HPDE6-E6E7 (cell line): ENCODE results near the gene C1orf122.
"Not testable (repeated sequence)": the region's sequence is repeated elsewhere in the genome, so short reads cannot be mapped to it uniquely, and the experiment has no call there.

Source experiments
- DNase-seq: peaks from one replicate; pipeline ENCODE4 v3.0.0; 2011; ENCODE audit warnings: missing footprints; ENCODE audit errors: extremely low spot score

The C1orf122 gene

GRCh38 chr1:37807555-37808368 is at the start of gene C1orf122, which contains the start of gene YRDC:
Gene C1orf122 (plus strand): TSS chr1:37807790. CDS start chr1:37808405, 615 bp downstream.
Gene YRDC (minus strand): TSS chr1:37808208. CDS start chr1:37808180, 28 bp downstream.
- peak; percentile 96 for DNase-seq

GRCh38 chr1:37759451-37759850 is 48.1 kb upstream of the C1orf122 start:
- DNase-seq, result no peak

DNA sequence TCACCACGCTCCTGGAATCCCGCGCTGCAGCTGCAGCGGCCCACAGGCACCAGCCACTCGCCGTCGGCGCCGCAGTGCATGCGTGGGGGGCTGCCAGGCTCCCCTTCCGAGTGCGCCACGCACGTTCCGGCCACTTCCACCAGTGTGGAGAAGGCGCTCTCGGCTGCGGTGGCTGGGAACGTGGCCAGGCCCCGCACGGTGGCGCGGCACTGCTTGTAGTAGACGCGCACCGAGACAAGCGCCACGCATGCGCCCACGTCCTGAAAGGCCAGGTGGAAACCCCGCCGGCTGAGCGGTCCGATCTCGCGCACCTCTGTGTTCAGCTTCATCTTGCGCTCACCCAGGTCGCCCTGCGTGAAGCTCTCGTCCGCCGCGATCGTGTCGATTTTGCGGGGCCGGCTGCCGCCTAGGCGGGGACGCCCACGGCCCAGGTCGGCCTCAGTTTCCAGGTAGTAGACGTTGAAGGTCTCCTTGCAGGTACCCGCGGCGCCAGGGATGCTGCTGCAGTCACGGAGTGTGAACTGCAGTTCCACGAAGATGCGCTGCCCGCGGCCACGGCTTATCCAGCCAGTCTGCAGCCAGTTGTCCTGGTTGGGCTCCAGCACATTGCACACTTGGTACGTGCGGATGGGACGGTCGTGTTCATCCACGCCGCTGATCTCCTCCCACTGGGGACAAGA is 46.0 kb upstream of the C1orf122 start:
- no peak for DNase-seq

DNA sequence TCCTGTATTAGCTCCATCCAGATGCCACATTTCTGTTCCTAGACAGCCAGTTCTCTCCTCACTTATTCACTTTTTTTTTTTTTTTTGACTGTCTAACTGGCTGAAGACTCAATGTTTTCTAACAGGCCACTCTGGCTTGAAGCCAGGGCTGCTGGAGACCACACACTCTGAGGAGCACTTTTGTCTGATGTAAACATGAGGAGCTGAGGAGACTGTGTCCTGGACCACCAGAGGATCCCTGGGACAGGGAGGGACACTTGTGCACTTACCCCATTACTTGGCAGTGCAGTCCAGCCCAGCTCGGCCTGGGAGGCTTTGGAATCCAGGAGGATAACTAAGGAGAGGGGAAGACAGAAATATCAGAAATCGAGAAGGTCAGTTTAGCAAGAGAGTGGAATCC is 45.1 kb upstream of the C1orf122 start:
- DNase-seq, result no peak

- no peak for DNase-seq
Observed at GRCh38 chr1:37763791-37764413, 43.7 kb upstream of the C1orf122 start.

DNA sequence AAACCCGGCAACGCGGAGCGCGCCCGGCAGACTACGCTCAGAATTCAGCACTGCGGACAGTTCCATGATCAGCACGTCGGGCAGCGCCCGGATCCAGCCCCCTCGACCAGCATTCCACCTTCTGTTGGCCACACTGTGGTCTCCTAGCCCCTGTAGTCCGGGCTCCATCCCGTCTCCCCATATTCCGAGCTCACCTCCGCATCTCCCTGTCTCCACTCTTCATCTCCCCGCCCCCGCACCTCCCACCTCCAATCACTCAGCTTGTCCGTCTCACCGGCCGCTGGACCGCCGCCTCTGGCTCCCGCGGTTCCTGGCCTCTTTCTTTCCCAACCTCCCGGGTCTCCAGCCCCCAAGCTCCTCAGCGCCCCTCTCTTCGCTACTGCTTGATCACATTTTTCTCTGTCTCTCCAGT is 43.2 kb upstream of the C1orf122 start:
- DNase-seq, result no peak

GRCh38 chr1:37764888-37765441 is 42.6 kb upstream of the C1orf122 start, which contains the start of gene EPHA10:
Gene EPHA10 (minus strand): TSS chr1:37765120. CDS start chr1:37765066, 54 bp downstream.
- no peak for DNase-seq

DNA sequence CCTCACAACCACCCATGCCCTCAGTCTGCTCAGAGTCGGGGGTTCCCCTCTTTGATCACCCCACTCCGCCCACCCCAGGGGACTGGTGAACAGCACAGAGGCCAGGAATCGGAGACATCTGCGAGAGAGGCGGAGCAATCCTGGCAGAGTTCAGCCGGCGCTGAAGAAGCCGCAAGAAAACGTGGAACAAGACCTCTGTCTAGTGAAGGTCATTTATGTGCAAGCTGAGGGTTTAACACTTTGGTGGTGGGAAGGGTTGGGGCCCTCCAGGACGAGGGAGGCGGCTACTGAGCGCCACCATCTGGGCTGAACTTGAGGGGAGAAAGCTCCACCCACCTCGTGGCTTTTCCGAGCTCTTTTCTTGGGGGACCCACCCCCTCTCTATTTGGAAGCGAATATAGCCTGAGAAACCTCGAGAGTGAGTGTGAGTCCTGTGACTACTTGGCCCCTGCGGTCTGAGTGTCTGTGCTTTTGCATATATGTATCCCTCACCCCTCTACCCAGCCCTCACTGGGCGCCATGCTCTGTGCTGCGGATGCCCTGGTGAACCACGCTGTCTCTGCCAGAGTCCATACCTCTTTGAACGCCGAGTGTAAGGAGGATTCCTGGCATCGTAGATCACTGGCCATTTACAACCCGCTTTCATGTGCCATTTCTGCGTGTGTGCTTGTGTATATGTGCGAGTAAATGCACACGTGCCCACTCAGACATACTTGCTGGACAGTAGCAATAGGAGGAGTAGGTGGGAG is 41.5 kb upstream of the C1orf122 start:
- no peak for DNase-seq

DNA sequence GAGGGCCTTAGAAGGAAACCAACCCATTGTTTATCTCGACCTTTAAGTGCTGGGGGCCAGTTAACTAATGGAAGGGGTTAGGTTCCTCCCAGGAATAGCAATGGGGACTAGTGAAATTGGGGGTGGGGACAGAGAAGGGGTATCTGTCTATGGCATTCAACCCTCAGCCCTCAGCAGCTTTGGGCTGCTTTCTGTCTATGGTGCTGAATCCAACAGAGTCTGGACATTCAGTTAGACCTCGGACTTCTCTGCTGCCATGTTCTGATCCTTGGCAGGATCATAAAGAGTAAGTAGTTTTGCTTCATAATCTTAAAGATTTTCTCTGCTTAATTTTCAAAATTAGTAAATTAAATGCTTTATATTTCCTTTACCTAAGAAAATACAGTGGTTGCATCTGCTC is 40.1 kb upstream of the C1orf122 start:
- DNase-seq, result no peak

GRCh38 chr1:37771440-37771839 is 36.1 kb upstream of the C1orf122 start:
- DNase-seq, result not testable (repeated sequence)

GRCh38 chr1:37776946-37777516 is 30.6 kb upstream of the C1orf122 start:
- no peak for DNase-seq

GRCh38 chr1:37778654-37779053 is 28.9 kb upstream of the C1orf122 start:
- no peak for DNase-seq

DNA sequence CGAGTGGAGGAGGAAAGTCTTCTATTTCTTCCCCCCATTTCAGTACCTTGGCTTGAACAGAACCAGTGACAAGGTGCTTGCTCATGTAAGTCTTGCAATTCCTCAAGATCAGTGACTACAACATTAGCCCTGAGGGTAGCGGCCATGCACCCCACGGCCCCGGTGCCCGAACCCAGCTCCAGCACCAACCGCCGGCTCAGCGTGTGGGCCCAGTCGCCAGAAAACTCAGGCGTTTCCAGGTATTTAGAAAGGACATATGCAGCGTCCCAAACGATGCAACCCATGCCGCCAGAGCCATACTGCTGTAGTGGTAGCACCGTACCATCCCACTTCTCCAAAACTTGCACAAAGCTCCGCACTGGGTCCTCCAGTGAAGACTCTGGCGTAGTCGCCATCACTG is 25.1 kb upstream of the C1orf122 start:
- DNase-seq, result no peak

GRCh38 chr1:37792943-37793686 is 14.5 kb upstream of the C1orf122 start:
- no peak for DNase-seq

- peak; percentile 48 for DNase-seq
Observed at GRCh38 chr1:37793773-37794371, 13.7 kb upstream of the C1orf122 start, which contains the start of gene MANEAL. Gene MANEAL (plus strand): TSS chr1:37793847. CDS start chr1:37794183, 336 bp downstream.

DNA sequence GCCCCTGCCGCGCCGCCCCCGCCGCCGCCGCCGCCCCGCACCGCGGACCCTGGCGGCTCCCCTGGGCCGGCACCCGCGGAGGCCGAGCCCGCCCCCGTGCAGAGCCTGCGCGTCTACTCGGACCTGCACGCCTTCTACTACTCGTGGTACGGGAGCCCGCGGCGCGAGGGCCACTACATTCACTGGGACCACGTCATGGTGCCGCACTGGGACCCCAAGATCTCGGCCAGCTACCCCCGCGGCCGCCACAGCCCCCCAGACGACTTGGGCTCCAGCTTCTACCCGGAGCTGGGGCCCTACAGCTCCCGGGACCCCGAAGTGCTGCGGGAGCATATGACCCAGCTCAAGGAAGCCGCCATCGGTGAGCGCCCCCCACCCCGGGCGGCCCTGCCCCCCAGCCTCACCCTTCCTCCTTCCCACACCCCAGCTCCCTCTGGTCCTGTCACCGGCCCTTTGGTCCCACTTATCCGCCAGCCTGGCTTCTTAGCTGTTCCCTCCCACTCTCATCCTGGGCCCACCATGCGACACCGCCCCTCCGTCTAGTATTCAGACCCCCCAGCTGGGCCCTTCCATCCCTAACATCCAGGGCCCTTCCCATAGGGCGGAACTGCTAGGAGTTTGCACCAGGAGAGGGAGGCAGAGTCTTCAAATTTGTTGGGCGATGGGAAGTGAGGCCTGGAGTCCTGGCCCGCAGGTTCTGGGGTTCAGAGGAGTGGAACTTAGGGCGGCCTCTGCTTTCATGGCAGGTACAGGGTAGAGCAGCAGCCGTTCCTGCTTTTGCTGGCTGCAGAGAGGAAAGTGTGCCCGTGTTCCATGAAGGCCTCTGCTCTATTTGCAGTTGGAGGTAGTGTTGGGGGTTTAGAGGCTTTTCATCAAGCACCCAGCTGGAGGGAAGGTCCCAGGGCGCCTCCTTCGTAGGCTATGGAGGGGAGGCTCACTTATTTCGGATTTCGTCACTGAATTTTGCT is 12.9 kb upstream of the C1orf122 start:
- DNase-seq, result no peak

DNA sequence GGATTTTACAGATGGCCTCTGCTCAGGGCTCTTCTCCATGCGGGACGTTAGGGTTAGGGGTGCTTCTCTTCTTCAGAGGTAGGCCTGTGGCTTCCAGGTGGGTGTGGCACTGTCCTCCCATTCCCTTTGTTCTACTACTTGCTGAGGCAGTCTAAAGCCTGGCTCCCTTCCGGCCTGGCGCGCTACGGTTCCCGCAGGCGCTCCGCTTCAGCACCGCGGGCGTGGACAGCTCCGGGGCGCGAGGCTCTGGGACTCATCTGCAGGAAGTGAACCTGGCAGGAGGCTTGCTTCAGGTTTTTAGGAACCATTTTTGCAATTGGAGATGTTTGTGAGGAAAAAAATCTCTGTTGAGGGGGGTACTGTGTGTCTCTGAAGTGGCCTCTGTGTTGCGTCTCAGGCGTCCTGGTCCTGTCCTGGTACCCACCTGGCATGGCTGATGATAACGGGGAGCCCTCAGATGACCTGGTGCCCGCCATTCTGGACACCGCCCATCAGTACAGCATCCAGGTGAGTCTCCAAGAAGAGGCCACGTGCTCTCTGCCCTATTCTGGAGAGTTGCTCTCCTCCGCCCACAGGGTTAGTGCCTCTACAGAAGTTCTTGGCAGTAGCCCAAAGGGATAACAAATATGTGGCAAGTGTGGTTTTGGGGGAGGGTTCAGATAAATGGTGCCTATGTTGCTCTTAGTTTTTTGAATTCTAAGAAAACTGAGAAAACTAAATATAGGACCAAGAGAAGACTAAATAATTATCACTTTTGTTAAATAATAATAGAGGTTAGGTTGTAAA is 12.1 kb upstream of the C1orf122 start:
- DNase-seq, result peak; percentile 51
